Endothelial cell of umbilical vein (primary cell): ENCODE data around the gene CHN1. TPM values are rescaled to one million over a fixed set of nuclear protein-coding genes. Genes with fewer than 3 reads are reported as not detected.

ENCODE experiments used
- BruUV-seq: library from RNA; stranded (reverse); fragments of 400-500 nt; replicated peaks from 2 replicates; lab custom pipeline; 2021; lab: Mats Ljungman, UMichigan
- CTCF ChIA-PET: fragments of 300-600, 350-600 bp; sonication (Branson Sonifier 250); formaldehyde crosslinking; loops from one replicate; lab custom pipeline; 2021; ENCODE audit warnings: antibody characterized with exemption, inconsistent platforms; lab: Charles Lee
- POLR2A ChIA-PET: fragments of 300-600, 350-600 bp; sonication (Branson Sonifier 250); formaldehyde crosslinking; loops from one replicate; lab custom pipeline; 2021; ENCODE audit warnings: antibody characterized with exemption, inconsistent platforms; lab: Charles Lee
- DNase-seq: peaks from one replicate; pipeline ENCODE4 v3.0.0-alpha.2; 2011; ENCODE audit warnings: low read depth, low spot score
- FAIRE-seq: peaks from 2 replicates; lab custom pipeline; 2011; peaks lifted over from hg19 to GRCh38; lab: Jason Lieb, UNC
- H2AFZ ChIP-seq: 2 replicates; pipeline ENCODE4 v1.6.0; 2012; ENCODE audit warnings: low read depth, low read length, control low read depth, inconsistent platforms
- H3K27ac ChIP-seq: 2 replicates; pipeline ENCODE4 v1.5.1; 2011; ENCODE audit warnings: low read depth, mild to moderate bottlenecking, control low read depth, low read length, moderate library complexity; ENCODE audit not compliant: insufficient read depth
- H3K27me3 ChIP-seq, 2 experiments: 2 replicates each; pipeline versions ENCODE4 v1.6.0 to v1.6.1; 2011; ENCODE audit warnings: low read length in 2 of 2, mixed read lengths in 1 of 2; ENCODE audit not compliant: control insufficient read depth in 2 of 2, insufficient read depth in 2 of 2
- H3K36me3 ChIP-seq, 2 experiments: 2 replicates in 1 of 2; 3 replicates in 1 of 2; pipeline ENCODE4 v1.5.1; 2011; ENCODE audit warnings: low read length in 2 of 2, mild to moderate bottlenecking in 1 of 2, moderate library complexity in 1 of 2; ENCODE audit not compliant: control insufficient read depth in 2 of 2, insufficient read depth in 2 of 2; ENCODE audit errors: extremely low read depth in 1 of 2
- H3K4me1 ChIP-seq: 3 replicates; pipeline ENCODE4 v1.5.1; 2011; ENCODE audit warnings: mild to moderate bottlenecking, low read length; ENCODE audit not compliant: control insufficient read depth, insufficient read depth; ENCODE audit errors: extremely low read depth
- H3K4me2 ChIP-seq: 2 replicates; pipeline ENCODE4 v1.6.1; 2011; ENCODE audit warnings: low read length, control low read depth, mixed read lengths; ENCODE audit not compliant: insufficient read depth
- H3K4me3 ChIP-seq, 3 experiments: fragments of 200-600 bp in 1 of 3; sonication (generic), shearing (Covaris generic) in 1 of 3; replicated peaks in 1 of 3; 2 replicates each; pipeline ENCODE4 v1.5.1; 2011 to 2016; ENCODE audit warnings: control low read depth in 3 of 3, low read length in 3 of 3, mild to moderate bottlenecking in 2 of 3, inconsistent platforms in 1 of 3, low read depth in 1 of 3, moderate library complexity in 1 of 3; ENCODE audit not compliant: insufficient read depth in 1 of 3
- H3K79me2 ChIP-seq: 2 replicates; pipeline ENCODE4 v1.6.0; 2012; ENCODE audit warnings: low read length, inconsistent platforms; ENCODE audit not compliant: control insufficient read depth, insufficient read depth
- H3K9ac ChIP-seq: replicated peaks from 2 replicates; pipeline ENCODE3; 2011; ENCODE audit warnings: low read length, control low read depth; ENCODE audit not compliant: insufficient read depth; ENCODE audit errors: extremely low read depth
- H3K9me1 ChIP-seq: replicated peaks from 3 replicates; pipeline ENCODE4 v1.6.0; 2011; ENCODE audit warnings: mild to moderate bottlenecking, low read length; ENCODE audit not compliant: control insufficient read depth, insufficient read depth; ENCODE audit errors: extremely low read depth
- H3K9me3 ChIP-seq: replicated peaks from 2 replicates; pipeline ENCODE4 v1.5.1; 2012; ENCODE audit warnings: low read length, inconsistent platforms; ENCODE audit not compliant: control insufficient read depth, insufficient read depth
- H4K20me1 ChIP-seq: replicated peaks from 2 replicates; pipeline ENCODE3; 2011; ENCODE audit warnings: mild to moderate bottlenecking, low read length; ENCODE audit not compliant: control insufficient read depth, insufficient read depth; ENCODE audit errors: extremely low read depth
- CTCF ChIP-seq, 2 donors: IDR thresholded peaks; 1 replicate in 1 of 2; 2 replicates in 1 of 2; pipeline ENCODE4 v1.5.1; 2011; ENCODE audit warnings: low read length in 2 of 2, mild to moderate bottlenecking in 2 of 2, moderate library complexity in 2 of 2, control low read depth in 1 of 2, inconsistent platforms in 1 of 2, low read depth in 1 of 2; ENCODE audit not compliant: insufficient read depth in 1 of 2; ENCODE audit errors: extremely low read depth in 1 of 2
- EZH2 ChIP-seq: IDR thresholded peaks from 2 replicates; pipeline ENCODE4 v1.6.1; 2012; ENCODE audit warnings: borderline replicate concordance, low read depth, mild to moderate bottlenecking, moderate library complexity, low read length, inconsistent platforms; ENCODE audit not compliant: severe bottlenecking
- FOS ChIP-seq: IDR thresholded peaks from 2 replicates; pipeline ENCODE4 v1.6.1; 2011; ENCODE audit warnings: mild to moderate bottlenecking, low read length, moderate library complexity, borderline replicate concordance; ENCODE audit not compliant: insufficient read depth
- GATA2 ChIP-seq: IDR thresholded peaks from 2 replicates; pipeline ENCODE4 v1.7.0; 2011; ENCODE audit warnings: low read depth, mild to moderate bottlenecking, moderate library complexity, mixed read lengths, low read length; ENCODE audit not compliant: insufficient read length, insufficient read depth
- JUN ChIP-seq: IDR thresholded peaks from 2 replicates; pipeline ENCODE4 v1.6.1; 2011; ENCODE audit warnings: borderline replicate concordance, low read depth; ENCODE audit not compliant: insufficient read length, insufficient read depth
- MAX ChIP-seq: IDR thresholded peaks from 2 replicates; pipeline ENCODE4 v1.6.1; 2011; ENCODE audit not compliant: insufficient read depth, insufficient read length
- MYC ChIP-seq: IDR thresholded peaks from one replicate; pipeline ENCODE4 v1.6.1; 2011; ENCODE audit warnings: mild to moderate bottlenecking, low read depth, low read length
- POLR2A ChIP-seq: IDR thresholded peaks from 2 replicates; pipeline ENCODE4 v1.6.1; 2012; ENCODE audit warnings: low read depth, mild to moderate bottlenecking, control low read depth, low read length
- POLR2AphosphoS5 ChIP-seq: IDR thresholded peaks from 2 replicates; pipeline ENCODE4 v1.6.1; 2012; ENCODE audit warnings: low read depth, mild to moderate bottlenecking, control low read depth, low read length, moderate library complexity; ENCODE audit not compliant: insufficient read depth
- dilution Hi-C: fragments of 300-500 bp; cut with MboI; formaldehyde crosslinking; loops from one replicate; pipeline ENCODE4 v1.15.0; 2019; ENCODE audit warnings: low sequenced_read_pairs; ENCODE audit not compliant: extremely low pct_ligation_motif_present
- intact Hi-C: fragments of 100-400 bp; cut with micrococcal nuclease; formaldehyde crosslinking; loops from one replicate; pipeline ENCODE4 v1.10.0; 2022
- polyA plus RNA-seq, 4 experiments: library from polyadenylated mRNA; depleted of rRNA in 3 of 4; stranded (reverse) in 3 of 4; unstranded in 1 of 4; fragments of >200 nt; gene quantifications; 2 replicates each; pipeline versions ENCODE4 v1.2.1 to v1.2.3, GENCODE V29; 2011 to 2012; ENCODE audit warnings: missing spikeins in 1 of 4
- total RNA-seq: library from RNA; stranded (reverse); gene quantifications from 2 replicates; pipeline ENCODE4 v1.2.3, GENCODE V29; 2021

The CHN1 gene
- total and polyA plus RNA-seq, 2 donors (not counting 3 experiments of a cell fraction or from before 2014, with no cell fraction given) = 23.3 to 24.9 TPM

- Histone ChIP-seq H3K9ac (no peak overlapping the region), H3K9me1 (no peaks in the 10 kb centered on the region), H3K4me3 (no peak overlapping the region), H2AFZ (no peak overlapping the region), H3K27me3 (no peaks in the 10 kb centered on the region), H4K20me1 (no peaks in the 10 kb centered on the region), H3K4me2 (no peak overlapping the region), H3K79me2 (no peaks in the 10 kb centered on the region), H3K36me3 (peaks cover 0 to 3% of the 10 kb centered on the region in 2 experiments), H3K9me3 (no peaks in the 10 kb centered on the region), H3K27ac (no peak overlapping the region), H3K4me1 (peaks cover 35% of the 10 kb centered on the region)
- CTCF ChIA-PET = interaction anchor here (1.0 to 3.5 kb wide), 7 partner anchors 11 to 159 kb away, joined by 3 to 28 read pairs (median 3); no protein-coding TSS in a partner anchor
- no peak for FAIRE-seq
- TF ChIP-seq POLR2A (no peak), CTCF (IDR thresholded peaks at IDR 0.05; ENCODE audit: extremely low read depth in 1 of 2, insufficient read depth in 1 of 2, low read depth in 1 of 2, low read length in 2 of 2) (no peak), GATA2 (no peak), FOS (no peak), POLR2AphosphoS5 (no peak), MYC (no peak), JUN (no peak), MAX (no peak), EZH2 (no peak)
- dilution Hi-C loops (no loop called here), intact Hi-C loops (loop anchor here (2.0 to 5.0 kb wide), 3 partner anchors 51 to 165 kb away; no protein-coding TSS in a partner anchor)
- BruUV-seq = no TSS peak
- POLR2A ChIA-PET = interaction anchor here (0.6 kb wide), 1 partner anchor 164 kb away, joined by 3 read pairs; no protein-coding TSS in a partner anchor
- DNase-seq = peak; percentile 53
Measured at GRCh38 chr2:174826051-174826450, 179.1 kb downstream of the CHN1 start.
